HL-60 (cell line): ENCODE results near the gene NUP93.

Source experiments
- DNase-seq, 2 experiments: peaks; one replicate each; pipeline ENCODE4 v3.0.0-alpha.2; 2010 to 2020; ENCODE audit warnings: low read depth in 1 of 2, low spot score in 1 of 2
- H3K27ac ChIP-seq: fragments of 250-450 bp; sonication (Bioruptor Pico); replicated peaks from 2 replicates; pipeline ENCODE4 v1.5.1; 2020; ENCODE audit warnings: mild to moderate bottlenecking, moderate library complexity
- H3K27me3 ChIP-seq: fragments of 250-450 bp; sonication (Bioruptor Pico); 2 replicates; pipeline ENCODE4 v1.5.1; 2021; ENCODE audit warnings: mild to moderate bottlenecking, moderate library complexity; ENCODE audit not compliant: insufficient read depth, poor library complexity, severe bottlenecking
- H3K4me3 ChIP-seq: replicated peaks from 2 replicates; pipeline ENCODE4 v1.5.1; 2011; ENCODE audit warnings: mild to moderate bottlenecking, control low read depth, low read length; ENCODE audit not compliant: insufficient read depth
- GABPA ChIP-seq: IDR thresholded peaks from 2 replicates; pipeline ENCODE4 v1.6.1; 2012; ENCODE audit warnings: low read depth
- POLR2AphosphoS5 ChIP-seq: IDR thresholded peaks from 2 replicates; pipeline ENCODE4 v1.6.1; 2012; ENCODE audit warnings: low read depth
- SPI1 ChIP-seq: IDR thresholded peaks from 2 replicates; pipeline ENCODE4 v1.6.1; 2012; ENCODE audit warnings: low read depth, mild to moderate bottlenecking, borderline replicate concordance
- TF ChIP-seq, protein P1 (sequence below): IDR thresholded peaks from 2 replicates; pipeline ENCODE4 v1.6.1; 2012; ENCODE audit warnings: low read depth; ENCODE audit not compliant: insufficient replicate concordance
- TF ChIP-seq, protein P2 (sequence below): IDR thresholded peaks from one replicate; pipeline ENCODE4 v1.5.1; 2011; ENCODE audit warnings: low read length, control low read depth, inconsistent platforms; ENCODE audit not compliant: insufficient read depth

The NUP93 gene

DNA sequence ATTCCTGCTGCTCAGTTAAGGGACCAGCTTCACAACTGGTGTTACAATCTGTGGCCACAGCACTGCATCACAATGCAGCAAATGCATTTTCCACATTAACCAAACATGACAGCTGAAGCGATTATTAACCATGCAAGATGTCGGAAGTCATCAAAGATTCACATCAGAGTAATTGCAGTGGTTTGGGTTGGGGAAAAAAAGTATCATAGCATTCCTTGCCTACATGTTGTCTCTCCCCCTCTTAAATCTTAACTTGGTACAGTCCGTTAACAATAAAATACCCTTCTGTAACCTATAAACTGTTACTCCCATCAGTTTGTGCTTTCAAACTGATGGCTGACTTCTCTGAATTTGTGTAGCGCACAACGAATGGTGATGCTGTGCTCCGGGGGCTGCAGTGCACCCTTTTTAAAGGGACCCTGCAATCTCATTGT, 51.6 kb downstream of the NUP93 start:
- no peak for DNase-seq
- TF ChIP-seq SPI1 (no peak), GABPA (no peak), POLR2AphosphoS5 (no peak)
- TF ChIP-seq, protein P1, sequence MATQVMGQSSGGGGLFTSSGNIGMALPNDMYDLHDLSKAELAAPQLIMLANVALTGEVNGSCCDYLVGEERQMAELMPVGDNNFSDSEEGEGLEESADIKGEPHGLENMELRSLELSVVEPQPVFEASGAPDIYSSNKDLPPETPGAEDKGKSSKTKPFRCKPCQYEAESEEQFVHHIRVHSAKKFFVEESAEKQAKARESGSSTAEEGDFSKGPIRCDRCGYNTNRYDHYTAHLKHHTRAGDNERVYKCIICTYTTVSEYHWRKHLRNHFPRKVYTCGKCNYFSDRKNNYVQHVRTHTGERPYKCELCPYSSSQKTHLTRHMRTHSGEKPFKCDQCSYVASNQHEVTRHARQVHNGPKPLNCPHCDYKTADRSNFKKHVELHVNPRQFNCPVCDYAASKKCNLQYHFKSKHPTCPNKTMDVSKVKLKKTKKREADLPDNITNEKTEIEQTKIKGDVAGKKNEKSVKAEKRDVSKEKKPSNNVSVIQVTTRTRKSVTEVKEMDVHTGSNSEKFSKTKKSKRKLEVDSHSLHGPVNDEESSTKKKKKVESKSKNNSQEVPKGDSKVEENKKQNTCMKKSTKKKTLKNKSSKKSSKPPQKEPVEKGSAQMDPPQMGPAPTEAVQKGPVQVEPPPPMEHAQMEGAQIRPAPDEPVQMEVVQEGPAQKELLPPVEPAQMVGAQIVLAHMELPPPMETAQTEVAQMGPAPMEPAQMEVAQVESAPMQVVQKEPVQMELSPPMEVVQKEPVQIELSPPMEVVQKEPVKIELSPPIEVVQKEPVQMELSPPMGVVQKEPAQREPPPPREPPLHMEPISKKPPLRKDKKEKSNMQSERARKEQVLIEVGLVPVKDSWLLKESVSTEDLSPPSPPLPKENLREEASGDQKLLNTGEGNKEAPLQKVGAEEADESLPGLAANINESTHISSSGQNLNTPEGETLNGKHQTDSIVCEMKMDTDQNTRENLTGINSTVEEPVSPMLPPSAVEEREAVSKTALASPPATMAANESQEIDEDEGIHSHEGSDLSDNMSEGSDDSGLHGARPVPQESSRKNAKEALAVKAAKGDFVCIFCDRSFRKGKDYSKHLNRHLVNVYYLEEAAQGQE: no peak
- TF ChIP-seq, protein P2, sequence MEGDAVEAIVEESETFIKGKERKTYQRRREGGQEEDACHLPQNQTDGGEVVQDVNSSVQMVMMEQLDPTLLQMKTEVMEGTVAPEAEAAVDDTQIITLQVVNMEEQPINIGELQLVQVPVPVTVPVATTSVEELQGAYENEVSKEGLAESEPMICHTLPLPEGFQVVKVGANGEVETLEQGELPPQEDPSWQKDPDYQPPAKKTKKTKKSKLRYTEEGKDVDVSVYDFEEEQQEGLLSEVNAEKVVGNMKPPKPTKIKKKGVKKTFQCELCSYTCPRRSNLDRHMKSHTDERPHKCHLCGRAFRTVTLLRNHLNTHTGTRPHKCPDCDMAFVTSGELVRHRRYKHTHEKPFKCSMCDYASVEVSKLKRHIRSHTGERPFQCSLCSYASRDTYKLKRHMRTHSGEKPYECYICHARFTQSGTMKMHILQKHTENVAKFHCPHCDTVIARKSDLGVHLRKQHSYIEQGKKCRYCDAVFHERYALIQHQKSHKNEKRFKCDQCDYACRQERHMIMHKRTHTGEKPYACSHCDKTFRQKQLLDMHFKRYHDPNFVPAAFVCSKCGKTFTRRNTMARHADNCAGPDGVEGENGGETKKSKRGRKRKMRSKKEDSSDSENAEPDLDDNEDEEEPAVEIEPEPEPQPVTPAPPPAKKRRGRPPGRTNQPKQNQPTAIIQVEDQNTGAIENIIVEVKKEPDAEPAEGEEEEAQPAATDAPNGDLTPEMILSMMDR: no peak
- Histone ChIP-seq H3K27me3 (no peaks in the 10 kb centered on the region), H3K4me3 (no peak overlapping the region), H3K27ac (no peak overlapping the region)

DNA sequence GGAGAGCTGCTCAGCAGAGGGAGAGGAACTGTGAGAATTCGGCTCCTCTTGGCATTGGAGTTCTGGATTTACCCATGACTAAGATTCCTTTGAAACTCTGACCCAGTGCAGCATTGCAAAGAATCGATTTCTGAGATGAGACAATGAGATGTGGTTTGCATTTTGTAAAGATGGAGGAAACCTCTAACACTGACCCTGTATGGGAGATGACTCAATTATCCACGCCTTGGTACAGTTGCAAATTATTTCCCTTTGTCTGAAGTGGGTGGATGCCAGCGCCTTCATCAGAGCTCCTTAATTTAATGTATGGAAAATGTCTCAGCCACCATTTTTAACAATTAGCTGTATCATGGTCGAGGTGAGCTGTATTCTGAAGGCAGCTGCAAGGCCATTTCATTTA, 53.4 kb downstream of the NUP93 start:
- H3K27ac ChIP-seq: no peak overlapping the region
- H3K4me3 ChIP-seq: no peak overlapping the region
- H3K27me3 ChIP-seq: no peaks in the 10 kb centered on the region
- no peak for TF ChIP-seq GABPA
- TF ChIP-seq, protein P1: no peak
- no peak for TF ChIP-seq SPI1
- no peak for TF ChIP-seq POLR2AphosphoS5
- TF ChIP-seq, protein P2: no peak
- DNase-seq: no peak

DNA sequence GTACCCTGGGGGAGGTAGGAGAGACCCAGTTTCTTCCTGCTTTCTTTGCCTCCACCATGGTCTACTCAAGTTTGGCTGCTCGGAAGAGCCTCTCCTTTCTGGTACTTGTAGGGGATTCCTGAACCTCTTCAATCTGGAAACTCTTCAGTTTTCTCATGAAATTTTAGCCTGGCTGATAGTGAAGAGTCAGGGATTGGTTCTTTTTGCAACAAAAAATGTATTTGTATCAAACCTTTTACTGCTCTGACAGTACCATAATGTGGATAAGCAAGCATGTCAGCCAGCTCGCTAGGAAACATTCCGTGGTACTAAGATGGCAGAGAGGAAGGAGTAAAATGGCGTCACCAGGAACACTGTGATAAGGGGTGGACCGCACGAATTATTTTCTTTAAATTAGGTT, 55.4 kb downstream of the NUP93 start:
- TF ChIP-seq, protein P2: no peak
- TF ChIP-seq SPI1: no peak
- no peak for TF ChIP-seq GABPA
- no peak for DNase-seq
- Histone ChIP-seq H3K4me3 (no peak overlapping the region), H3K27ac (no peak overlapping the region), H3K27me3 (no peaks in the 10 kb centered on the region)

DNA sequence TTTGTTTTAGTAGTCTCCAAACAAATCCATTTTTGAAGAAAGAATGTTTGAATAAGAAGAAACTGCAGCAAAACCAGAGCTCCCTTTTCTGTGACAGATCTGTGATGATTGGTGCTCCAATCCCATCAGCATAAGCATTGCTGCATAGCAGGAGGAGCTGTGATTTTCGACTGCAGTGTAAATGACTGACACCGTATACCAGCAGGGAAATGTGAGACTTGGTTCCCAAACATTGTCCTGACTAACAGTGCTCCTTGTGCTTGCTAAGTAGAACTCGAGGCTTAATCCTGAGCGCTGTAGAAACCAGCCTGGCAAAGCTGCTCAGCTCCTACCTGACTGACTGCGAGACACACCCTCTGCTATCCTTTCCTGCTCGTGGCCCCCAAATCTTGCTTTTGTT, 57.2 kb downstream of the NUP93 start:
- Histone ChIP-seq H3K4me3 (no peak overlapping the region), H3K27me3 (no peaks in the 10 kb centered on the region), H3K27ac (no peak overlapping the region)
- no peak for TF ChIP-seq GABPA
- TF ChIP-seq, protein P2: no peak
- no peak for TF ChIP-seq POLR2AphosphoS5
- no peak for TF ChIP-seq SPI1
- TF ChIP-seq, protein P1: no peak
- DNase-seq: no peak
